GM18907 (cell line): ENCODE measurements around the gene MYL5.
"Not testable (repeated sequence)": the region's sequence is repeated elsewhere in the genome, so short reads cannot be mapped to it uniquely, and the experiment has no call there.

ENCODE experiments used
- ATAC-seq: cut with Tn5 transposase; IDR thresholded peaks from one replicate; pipeline ENCODE4 v1.9.1; 2021; ENCODE audit warnings: mild to moderate bottlenecking, moderate library complexity; ENCODE audit not compliant: unreplicated experiment

The MYL5 gene

GRCh38 chr4:656436-657337 lies 17.7 kb upstream of the MYL5 start:
- no peak for ATAC-seq

- no peak for ATAC-seq
These were observed 17.0 kb upstream of the MYL5 start for GRCh38 chr4:657338-657833.

GRCh38 chr4:657834-658667 lies 16.3 kb upstream of the MYL5 start:
- no peak for ATAC-seq

- ATAC-seq, result no peak
These were observed 15.4 kb upstream of the MYL5 start for GRCh38 chr4:658681-659667.

- no peak for ATAC-seq
These were observed 14.5 kb upstream of the MYL5 start for GRCh38 chr4:659851-660250.

- no peak for ATAC-seq
These were observed 13.9 kb upstream of the MYL5 start for GRCh38 chr4:660401-660800.

- no peak for ATAC-seq
These were observed 13.1 kb upstream of the MYL5 start for GRCh38 chr4:661231-661630.

- no peak for ATAC-seq
These were observed 12.2 kb upstream of the MYL5 start for GRCh38 chr4:661881-662761.

GRCh38 chr4:663046-663437 lies 11.3 kb upstream of the MYL5 start:
- ATAC-seq, result no peak

GRCh38 chr4:663438-664428 lies 10.6 kb upstream of the MYL5 start:
- ATAC-seq, result peak; percentile 72

GRCh38 chr4:664713-665231 lies 9.6 kb upstream of the MYL5 start:
- ATAC-seq, result no peak

- ATAC-seq, result no peak
These were observed 9.0 kb upstream of the MYL5 start for GRCh38 chr4:665381-665750.

- no peak for ATAC-seq
These were observed 8.4 kb upstream of the MYL5 start for GRCh38 chr4:665751-666435.

GRCh38 chr4:666436-666810 lies 7.9 kb upstream of the MYL5 start:
- ATAC-seq, result no peak

GRCh38 chr4:666822-667544 lies 7.4 kb upstream of the MYL5 start:
- no peak for ATAC-seq

GRCh38 chr4:667545-667925 lies 6.8 kb upstream of the MYL5 start:
- no peak for ATAC-seq

- ATAC-seq, result not testable (repeated sequence)
These were observed 6.1 kb upstream of the MYL5 start for GRCh38 chr4:668219-668618.
